ENCODE measurements around the gene BRWD1. TPM values are rescaled to one million over a fixed set of nuclear protein-coding genes. Genes with fewer than 3 reads are reported as not detected.

BRWD1 gene
- total RNA-seq, 2 experiments from 2014 or later = 84.7 to 92.2 TPM

DNA sequence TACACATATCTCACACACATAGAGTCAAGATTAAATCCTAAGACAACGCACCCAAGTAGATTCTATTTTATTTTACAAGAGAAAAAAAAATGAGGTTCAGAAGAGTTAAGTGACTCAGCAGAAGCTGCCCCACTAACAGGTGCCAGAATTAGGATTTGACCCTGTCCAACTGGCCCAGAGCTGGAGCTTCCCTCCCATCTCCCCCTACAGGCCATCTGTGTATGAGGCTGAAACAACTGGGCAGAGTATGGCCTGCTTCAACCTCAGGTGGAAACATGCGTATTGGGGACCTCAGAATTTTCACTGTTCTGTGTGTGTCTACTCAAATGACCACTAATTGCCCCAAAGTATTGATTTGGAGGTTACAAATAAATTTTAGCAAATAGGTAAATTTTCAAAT lies 160.1 kb downstream of the BRWD1 start:
- intact Hi-C loops (cut with DNase I, micrococcal nuclease) = no loop called here
- POLR2A ChIA-PET = no interaction called here

DNA sequence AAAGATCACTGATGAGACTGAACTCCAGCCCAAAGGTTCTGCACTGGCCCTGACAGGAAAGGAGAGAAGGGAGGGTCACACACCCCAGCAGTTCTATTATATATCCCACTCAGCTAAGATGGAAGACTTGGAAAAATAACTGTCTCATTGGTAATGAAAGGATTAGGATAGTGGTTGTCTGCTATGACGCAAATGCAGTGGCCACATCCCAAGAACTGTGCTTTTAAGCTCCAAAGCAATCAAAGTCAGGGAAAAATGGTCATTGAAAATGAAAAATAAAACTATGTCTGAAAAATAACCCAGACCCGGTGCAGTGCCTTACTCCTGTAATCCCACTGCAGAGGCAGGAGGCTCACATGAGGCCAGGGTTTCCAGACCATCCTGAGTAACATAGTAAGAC lies 161.2 kb downstream of the BRWD1 start:
- H3K9me3 ChIP-seq (ENCODE audit: control insufficient read depth in 1 of 2, insufficient read depth in 1 of 2, low read length in 2 of 2) = no peaks in the 10 kb centered on the region
- DNase-seq (no peak), ATAC-seq (ENCODE audit: poor library complexity) (no peak)
- H3K9me3 Mint-ChIP-seq = no peaks in the 10 kb centered on the region
- H3K27ac Mint-ChIP-seq = no peak overlapping the region
- H3K4me1 ChIP-seq (ENCODE audit: insufficient read depth, low read length) = no peaks in the 10 kb centered on the region
- no peak overlapping the region for H3K27ac ChIP-seq (ENCODE audit: low read depth in 1 of 2, low read length in 2 of 2)
- H3K4me1 Mint-ChIP-seq (ENCODE audit: low read depth) = no peaks in the 10 kb centered on the region
- H3K27me3 Mint-ChIP-seq = peaks cover 17% of the 10 kb centered on the region
- H3K4me3 ChIP-seq (ENCODE audit: low read length) = no peak overlapping the region
- no peaks in the 10 kb centered on the region for H3K36me3 Mint-ChIP-seq (ENCODE audit: low read depth)
- intact Hi-C loops (cut with DNase I, micrococcal nuclease) = no loop called here
- H3K27me3 ChIP-seq (ENCODE audit: control insufficient read depth in 1 of 2, insufficient read depth in 2 of 2, low read length in 2 of 2) = no peaks in the 10 kb centered on the region
- ChIA-PET POLR2A (no interaction called here), CTCF (no interaction called here)
- TF ChIP-seq, protein P1, sequence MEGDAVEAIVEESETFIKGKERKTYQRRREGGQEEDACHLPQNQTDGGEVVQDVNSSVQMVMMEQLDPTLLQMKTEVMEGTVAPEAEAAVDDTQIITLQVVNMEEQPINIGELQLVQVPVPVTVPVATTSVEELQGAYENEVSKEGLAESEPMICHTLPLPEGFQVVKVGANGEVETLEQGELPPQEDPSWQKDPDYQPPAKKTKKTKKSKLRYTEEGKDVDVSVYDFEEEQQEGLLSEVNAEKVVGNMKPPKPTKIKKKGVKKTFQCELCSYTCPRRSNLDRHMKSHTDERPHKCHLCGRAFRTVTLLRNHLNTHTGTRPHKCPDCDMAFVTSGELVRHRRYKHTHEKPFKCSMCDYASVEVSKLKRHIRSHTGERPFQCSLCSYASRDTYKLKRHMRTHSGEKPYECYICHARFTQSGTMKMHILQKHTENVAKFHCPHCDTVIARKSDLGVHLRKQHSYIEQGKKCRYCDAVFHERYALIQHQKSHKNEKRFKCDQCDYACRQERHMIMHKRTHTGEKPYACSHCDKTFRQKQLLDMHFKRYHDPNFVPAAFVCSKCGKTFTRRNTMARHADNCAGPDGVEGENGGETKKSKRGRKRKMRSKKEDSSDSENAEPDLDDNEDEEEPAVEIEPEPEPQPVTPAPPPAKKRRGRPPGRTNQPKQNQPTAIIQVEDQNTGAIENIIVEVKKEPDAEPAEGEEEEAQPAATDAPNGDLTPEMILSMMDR (IDR thresholded peaks at IDR 0.05) = no peak
- H3K36me3 ChIP-seq (ENCODE audit: insufficient read depth, low read length) = no peaks in the 10 kb centered on the region
- H3K4me3 Mint-ChIP-seq = no peak overlapping the region

More for the DNA sequence above, 160.1 kb downstream of the BRWD1 start:
- peaks cover 17% of the 10 kb centered on the region for H3K27me3 Mint-ChIP-seq
- H3K36me3 ChIP-seq (ENCODE audit: insufficient read depth, low read length) = no peaks in the 10 kb centered on the region
- ATAC-seq (ENCODE audit: poor library complexity) (no peak), DNase-seq (no peak)
- H3K27me3 ChIP-seq (ENCODE audit: control insufficient read depth in 1 of 2, insufficient read depth in 2 of 2, low read length in 2 of 2) = no peaks in the 10 kb centered on the region
- H3K4me1 ChIP-seq (ENCODE audit: insufficient read depth, low read length) = no peaks in the 10 kb centered on the region
- no peaks in the 10 kb centered on the region for H3K4me1 Mint-ChIP-seq (ENCODE audit: low read depth)
- TF ChIP-seq, protein P1 (IDR thresholded peaks at IDR 0.05) = no peak
- no peaks in the 10 kb centered on the region for H3K36me3 Mint-ChIP-seq (ENCODE audit: low read depth)
- H3K9me3 ChIP-seq (ENCODE audit: control insufficient read depth in 1 of 2, insufficient read depth in 1 of 2, low read length in 2 of 2) = no peaks in the 10 kb centered on the region
- no peak overlapping the region for H3K27ac Mint-ChIP-seq
- H3K4me3 ChIP-seq (ENCODE audit: low read length) = no peak overlapping the region
- no peak overlapping the region for H3K27ac ChIP-seq (ENCODE audit: low read depth in 1 of 2, low read length in 2 of 2)
- H3K4me3 Mint-ChIP-seq = no peak overlapping the region
- H3K9me3 Mint-ChIP-seq = no peaks in the 10 kb centered on the region
- CTCF ChIA-PET = no interaction called here

DNA sequence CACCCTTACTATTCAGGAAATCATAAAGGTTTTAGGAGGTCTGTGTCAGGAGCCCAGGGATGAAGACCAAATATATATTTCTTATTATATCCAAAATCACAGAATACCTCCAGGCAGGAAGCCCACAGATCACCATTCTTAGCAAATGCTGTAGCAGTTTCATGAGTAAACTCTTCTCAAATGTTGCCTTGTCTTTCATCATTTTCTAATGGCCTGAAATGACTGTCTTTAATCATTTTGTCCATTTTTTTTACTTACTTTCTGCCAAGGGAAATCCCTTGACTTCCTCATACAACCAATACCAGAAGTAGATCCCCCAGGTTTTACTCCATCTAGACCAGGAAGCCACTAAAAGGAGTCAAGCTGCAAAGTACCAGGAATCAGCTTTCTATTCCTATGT lies 162.6 kb downstream of the BRWD1 start:
- ATAC-seq (ENCODE audit: poor library complexity) = no peak

More for the DNA sequence above, 162.6 kb downstream of the BRWD1 start:
- no peak overlapping the region for H3K27ac ChIP-seq (ENCODE audit: low read depth in 1 of 2, low read length in 2 of 2)
- H3K4me3 ChIP-seq (ENCODE audit: low read length) = no peak overlapping the region
- no peaks in the 10 kb centered on the region for H3K4me1 ChIP-seq (ENCODE audit: insufficient read depth, low read length)
- no peak for DNase-seq
- Mint-ChIP-seq H3K4me1 (ENCODE audit: low read depth) (no peaks in the 10 kb centered on the region), H3K4me3 (no peak overlapping the region), H3K9me3 (no peaks in the 10 kb centered on the region), H3K27ac (no peak overlapping the region), H3K27me3 (peaks cover 17% of the 10 kb centered on the region), H3K36me3 (ENCODE audit: low read depth) (no peaks in the 10 kb centered on the region)
- ChIA-PET POLR2A (no interaction called here), CTCF (no interaction called here)
- H3K27me3 ChIP-seq (ENCODE audit: control insufficient read depth in 1 of 2, insufficient read depth in 2 of 2, low read length in 2 of 2) = no peaks in the 10 kb centered on the region
- H3K9me3 ChIP-seq (ENCODE audit: control insufficient read depth in 1 of 2, insufficient read depth in 1 of 2, low read length in 2 of 2) = no peaks in the 10 kb centered on the region
- no peaks in the 10 kb centered on the region for H3K36me3 ChIP-seq (ENCODE audit: insufficient read depth, low read length)
- intact Hi-C loops (cut with DNase I, micrococcal nuclease) = no loop called here
- TF ChIP-seq, protein P1 (IDR thresholded peaks at IDR 0.05) = no peak

All from CD4-positive, alpha-beta T cell (primary cell).